Adipocyte (in vitro differentiated cells): ENCODE results near the gene EMX2.

ENCODE experiments used
- DNase-seq: peaks from one replicate; pipeline ENCODE4 v3.0.0-alpha.2; 2015; ENCODE audit warnings: low read depth
- H3K27me3 ChIP-seq: replicated peaks from 2 replicates; pipeline ENCODE4 v1.7.0; 2013; ENCODE audit warnings: mild to moderate bottlenecking, low read length, moderate library complexity; ENCODE audit not compliant: control insufficient read depth, insufficient read depth
- H3K36me3 ChIP-seq: 2 replicates; pipeline ENCODE4 v1.7.0; 2013; ENCODE audit warnings: low read length, mild to moderate bottlenecking, moderate library complexity; ENCODE audit not compliant: control insufficient read depth, insufficient read depth, severe bottlenecking
- H3K4me1 ChIP-seq: 2 replicates; pipeline ENCODE4 v1.7.0; 2013; ENCODE audit warnings: mild to moderate bottlenecking, low read length, moderate library complexity; ENCODE audit not compliant: control insufficient read depth, insufficient read depth
- H3K4me3 ChIP-seq: 2 replicates; pipeline ENCODE4 v1.7.0; 2013; ENCODE audit warnings: mild to moderate bottlenecking, low read length, moderate library complexity
- H3K9ac ChIP-seq: 2 replicates; pipeline ENCODE4 v1.7.0; 2013; ENCODE audit warnings: mild to moderate bottlenecking, low read length, moderate library complexity
- H3K9me3 ChIP-seq: 2 replicates; pipeline ENCODE4 v1.7.0; 2013; ENCODE audit warnings: mild to moderate bottlenecking, low read length, moderate library complexity; ENCODE audit not compliant: control insufficient read depth

Gene EMX2

DNA sequence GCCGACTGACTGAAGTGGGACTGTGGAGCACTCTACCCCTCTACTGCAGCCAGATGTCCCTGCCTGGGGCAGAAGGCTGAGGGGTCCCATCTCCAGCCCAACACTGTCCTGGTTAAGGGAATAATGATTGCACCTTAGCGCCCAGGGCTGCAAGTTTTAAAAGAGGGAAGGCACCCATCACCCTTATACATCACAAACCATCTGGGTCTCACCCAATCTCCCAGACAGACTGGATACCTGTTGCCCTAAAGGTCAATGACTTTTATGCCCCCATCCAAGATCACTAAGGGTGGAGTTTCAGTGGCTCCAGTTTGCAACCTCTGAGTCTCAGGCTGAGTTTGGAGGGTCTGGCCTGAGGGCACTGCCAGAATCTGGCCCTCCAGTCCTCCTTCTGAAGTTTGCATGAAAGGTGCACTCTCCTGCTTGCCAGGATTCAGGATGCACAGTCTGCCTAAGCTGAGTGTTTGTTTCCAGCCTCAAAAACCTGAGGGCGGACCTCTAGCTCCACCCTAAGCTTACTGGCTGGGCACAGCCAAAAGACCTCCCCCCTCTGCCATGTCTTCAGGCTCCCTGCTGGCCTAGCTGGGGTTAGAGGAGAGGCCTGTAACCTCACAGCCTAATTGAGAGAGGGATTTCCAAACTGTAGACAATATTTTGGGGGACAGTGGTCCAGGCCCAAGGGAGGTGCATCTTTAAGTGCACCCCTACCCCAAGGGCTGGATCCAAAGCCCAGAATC, 2.5 kb upstream of the EMX2 start:
- H3K4me3 ChIP-seq: peak overlapping the region; percentile 96
- no peaks in the 10 kb centered on the region for H3K9me3 ChIP-seq
- H3K4me1 ChIP-seq: peaks cover 23% of the 10 kb centered on the region
- H3K9ac ChIP-seq: peak overlapping the region; percentile 81
- H3K27me3 ChIP-seq: no peaks in the 10 kb centered on the region
- no peak for DNase-seq
- H3K36me3 ChIP-seq: no peaks in the 10 kb centered on the region

DNA sequence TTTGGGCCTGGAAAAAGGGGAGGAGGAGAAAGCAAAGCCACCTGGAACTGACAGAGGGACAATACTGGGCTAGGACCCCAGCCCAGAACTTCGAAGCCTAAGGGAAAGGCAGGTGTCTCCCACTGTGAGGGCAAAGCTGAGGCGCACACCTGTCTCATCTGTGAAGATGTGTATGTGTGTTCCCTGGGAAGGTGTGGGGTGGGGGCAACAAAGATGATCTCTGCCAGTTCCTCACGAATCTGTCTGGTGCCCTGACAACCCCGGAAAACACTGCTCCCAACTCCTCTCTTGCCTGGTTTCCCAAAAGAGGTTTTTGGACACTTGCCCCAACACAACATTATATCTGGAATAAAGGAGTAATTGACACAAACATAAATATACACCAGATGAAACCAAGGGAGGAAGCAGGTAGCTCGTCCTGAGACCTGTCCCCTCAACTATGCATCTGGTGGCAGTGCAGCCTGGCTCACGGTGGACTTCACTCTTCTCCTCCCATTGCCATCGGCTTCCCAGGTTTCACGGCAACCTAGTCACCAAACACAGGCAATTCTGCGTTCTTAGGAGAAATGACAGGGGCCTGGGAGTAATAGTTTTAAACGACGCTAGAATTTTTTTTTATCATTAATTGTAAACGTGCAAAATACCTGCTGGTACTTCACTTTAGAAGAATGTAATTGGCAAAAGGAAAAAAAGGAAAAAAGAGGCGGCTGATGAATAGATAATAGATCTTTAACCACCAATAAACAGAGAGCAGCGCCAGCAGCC, 1.7 kb upstream of the EMX2 start:
- Histone ChIP-seq H3K9ac (peak overlapping the region; percentile 81), H3K27me3 (no peaks in the 10 kb centered on the region), H3K4me3 (peak overlapping the region; percentile 96), H3K9me3 (no peaks in the 10 kb centered on the region), H3K4me1 (peaks cover 26% of the 10 kb centered on the region), H3K36me3 (no peaks in the 10 kb centered on the region)
- no peak for DNase-seq

DNA sequence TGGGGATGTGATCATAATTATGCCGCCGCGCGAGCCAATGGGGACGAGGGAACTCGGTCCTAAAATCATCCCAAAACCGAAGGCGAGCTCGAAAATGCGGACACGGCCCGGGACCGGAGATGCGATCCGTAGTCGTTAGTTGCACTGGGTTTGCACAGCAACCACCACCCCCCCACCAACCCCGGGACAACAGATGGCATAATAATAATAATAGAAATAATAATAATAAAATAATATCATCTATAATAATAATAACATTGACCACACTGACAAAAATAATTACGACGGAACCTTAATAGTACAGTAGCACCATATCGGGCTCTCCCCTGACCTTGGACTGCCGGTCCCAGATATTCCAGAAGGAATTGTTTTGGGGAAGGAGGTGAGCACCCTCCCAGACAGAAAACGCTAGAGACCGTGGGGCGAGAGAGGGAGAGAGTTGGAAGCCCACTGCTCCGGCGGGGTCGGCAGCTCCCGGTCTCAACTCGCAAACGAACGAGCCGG, 1.1 kb upstream of the EMX2 start:
- no peaks in the 10 kb centered on the region for H3K9me3 ChIP-seq
- H3K27me3 ChIP-seq: no peaks in the 10 kb centered on the region
- no peak for DNase-seq
- H3K36me3 ChIP-seq: no peaks in the 10 kb centered on the region
- peak overlapping the region; percentile 96 for H3K4me3 ChIP-seq
- H3K9ac ChIP-seq: peak overlapping the region; percentile 96
- peaks cover 33% of the 10 kb centered on the region for H3K4me1 ChIP-seq

DNA sequence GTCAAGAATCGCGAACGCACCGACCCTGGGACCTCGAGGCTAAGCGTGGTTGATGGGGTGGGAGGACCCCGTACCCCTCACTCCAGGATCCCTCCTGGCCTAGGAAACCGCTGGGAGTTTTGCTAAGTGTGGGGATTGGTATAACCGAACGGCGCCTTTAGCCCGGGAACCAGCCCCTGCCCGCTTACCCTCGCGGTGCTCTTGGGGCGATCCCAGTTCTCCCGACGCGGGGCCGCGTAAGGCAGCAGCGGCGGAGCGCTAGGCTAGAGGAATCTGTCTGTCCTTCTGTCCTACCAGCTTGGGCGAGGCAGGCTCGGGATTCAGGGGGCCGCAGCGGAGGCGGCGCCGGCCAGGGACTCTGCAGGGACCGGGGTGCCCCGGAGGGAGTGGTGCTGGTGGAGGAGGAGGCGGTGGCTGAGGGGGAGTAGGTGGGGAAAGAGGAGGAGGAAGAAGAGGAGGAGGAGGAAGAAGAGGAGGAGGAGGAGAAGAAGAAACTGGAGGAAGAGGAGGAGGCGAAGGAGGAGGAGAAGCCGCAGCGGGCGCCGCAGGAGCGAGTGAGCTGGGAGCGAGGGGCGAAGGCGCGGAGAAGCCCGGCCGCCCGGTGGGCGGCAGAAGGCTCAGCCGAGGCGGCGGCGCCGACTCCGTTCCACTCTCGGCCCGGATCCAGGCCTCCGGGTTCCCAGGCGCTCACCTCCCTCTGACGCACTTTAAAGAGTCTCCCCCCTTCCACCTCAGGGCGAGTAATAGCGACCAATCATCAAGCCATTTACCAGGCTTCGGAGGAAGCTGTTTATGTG, 439 bp upstream of the EMX2 start:
- Histone ChIP-seq H3K4me3 (peak overlapping the region; percentile 96), H3K4me1 (peaks cover 33% of the 10 kb centered on the region), H3K9me3 (no peaks in the 10 kb centered on the region), H3K9ac (peak overlapping the region; percentile 96), H3K27me3 (no peaks in the 10 kb centered on the region), H3K36me3 (no peaks in the 10 kb centered on the region)
- peak; percentile 21 for DNase-seq

DNA sequence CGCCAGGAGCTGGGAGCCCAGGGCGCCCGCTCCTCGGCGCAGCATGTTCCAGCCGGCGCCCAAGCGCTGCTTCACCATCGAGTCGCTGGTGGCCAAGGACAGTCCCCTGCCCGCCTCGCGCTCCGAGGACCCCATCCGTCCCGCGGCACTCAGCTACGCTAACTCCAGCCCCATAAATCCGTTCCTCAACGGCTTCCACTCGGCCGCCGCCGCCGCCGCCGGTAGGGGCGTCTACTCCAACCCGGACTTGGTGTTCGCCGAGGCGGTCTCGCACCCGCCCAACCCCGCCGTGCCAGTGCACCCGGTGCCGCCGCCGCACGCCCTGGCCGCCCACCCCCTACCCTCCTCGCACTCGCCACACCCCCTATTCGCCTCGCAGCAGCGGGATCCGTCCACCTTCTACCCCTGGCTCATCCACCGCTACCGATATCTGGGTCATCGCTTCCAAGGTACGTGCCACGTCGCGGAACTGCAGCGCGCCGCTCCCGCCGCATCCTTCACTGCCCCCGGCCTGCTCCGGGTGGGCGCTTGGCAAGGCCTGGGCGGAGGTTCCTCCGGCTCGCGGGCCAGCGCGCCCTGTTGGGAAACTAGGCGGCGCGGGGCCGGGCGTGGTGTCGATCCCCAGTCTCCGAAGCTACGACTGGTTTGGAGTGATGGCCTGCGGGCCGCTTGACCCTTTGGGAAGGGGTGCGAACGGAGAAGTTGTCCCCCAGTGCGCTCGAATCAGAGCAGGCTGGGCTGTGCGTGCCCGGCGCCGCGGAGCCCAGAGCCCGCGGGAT, 868 bp downstream of the EMX2 start:
- Histone ChIP-seq H3K36me3 (peaks cover 6% of the 10 kb centered on the region), H3K9ac (peak overlapping the region; percentile 96), H3K4me1 (peaks cover 32% of the 10 kb centered on the region), H3K4me3 (peak overlapping the region; percentile 96), H3K27me3 (no peaks in the 10 kb centered on the region), H3K9me3 (no peaks in the 10 kb centered on the region)
- DNase-seq: no peak

DNA sequence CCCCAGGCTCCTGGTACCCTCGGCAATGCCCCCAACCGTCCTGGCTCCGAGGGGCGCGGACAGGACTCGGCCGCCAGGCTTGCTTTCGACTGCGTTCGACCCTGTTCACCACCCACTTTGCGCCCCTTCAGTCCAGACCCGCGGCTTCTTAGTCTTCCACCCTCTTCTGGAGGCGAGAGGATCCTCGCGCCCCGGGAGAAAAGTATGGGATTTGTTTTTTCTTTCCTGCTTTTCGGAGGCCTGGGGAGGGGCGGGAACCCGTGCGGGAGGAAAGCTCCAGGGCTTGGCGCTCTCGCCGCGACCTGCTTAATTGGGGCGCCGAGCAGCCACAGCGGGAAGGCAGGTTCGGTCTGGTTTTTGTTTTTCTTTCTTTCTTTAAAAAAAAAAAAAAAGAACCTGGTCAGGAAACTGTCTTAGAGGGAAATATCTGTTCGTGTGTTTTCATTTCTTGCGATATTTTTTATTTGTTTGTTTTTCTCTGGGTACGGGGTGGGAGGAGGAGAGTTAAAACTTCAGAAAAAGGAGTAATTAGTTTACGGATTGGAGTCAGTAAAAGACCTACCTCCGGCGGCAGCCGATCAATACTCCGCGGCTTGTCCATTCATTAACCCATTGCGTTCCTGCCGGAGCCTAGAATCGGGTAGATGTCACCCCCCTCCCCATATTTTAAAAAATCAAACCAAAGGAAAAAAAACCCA, 1.6 kb downstream of the EMX2 start:
- peaks cover 32% of the 10 kb centered on the region for H3K4me1 ChIP-seq
- no peak for DNase-seq
- no peaks in the 10 kb centered on the region for H3K9me3 ChIP-seq
- peak overlapping the region; percentile 96 for H3K9ac ChIP-seq
- H3K4me3 ChIP-seq: peak overlapping the region; percentile 96
- H3K27me3 ChIP-seq: no peaks in the 10 kb centered on the region
- H3K36me3 ChIP-seq: peaks cover 9% of the 10 kb centered on the region

DNA sequence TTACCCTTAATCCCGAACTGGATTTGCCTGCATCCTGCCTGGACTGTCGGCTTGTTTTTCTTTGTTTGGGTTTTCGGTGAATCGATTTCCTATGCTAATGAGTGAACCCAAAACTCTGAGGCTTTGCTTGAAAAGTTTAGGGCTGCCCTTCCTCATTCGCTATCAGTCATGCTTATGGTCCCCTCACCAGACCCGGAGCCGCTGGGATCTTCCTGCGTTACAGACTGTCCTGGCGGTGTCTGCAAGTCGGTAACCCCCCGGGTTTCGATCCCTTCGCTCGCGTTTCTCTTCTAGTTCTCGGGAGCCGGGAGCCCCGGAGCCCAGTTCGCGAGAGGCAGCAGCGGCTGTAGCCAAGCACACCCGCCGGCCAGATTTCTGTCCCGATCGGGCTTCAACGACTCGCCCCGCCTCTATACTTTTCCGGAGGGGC, 2.2 kb downstream of the EMX2 start:
- Histone ChIP-seq H3K27me3 (no peaks in the 10 kb centered on the region), H3K36me3 (peaks cover 9% of the 10 kb centered on the region), H3K9ac (peak overlapping the region; percentile 96), H3K4me3 (peak overlapping the region; percentile 96), H3K9me3 (no peaks in the 10 kb centered on the region), H3K4me1 (peaks cover 30% of the 10 kb centered on the region)
- DNase-seq: peak; percentile 25

DNA sequence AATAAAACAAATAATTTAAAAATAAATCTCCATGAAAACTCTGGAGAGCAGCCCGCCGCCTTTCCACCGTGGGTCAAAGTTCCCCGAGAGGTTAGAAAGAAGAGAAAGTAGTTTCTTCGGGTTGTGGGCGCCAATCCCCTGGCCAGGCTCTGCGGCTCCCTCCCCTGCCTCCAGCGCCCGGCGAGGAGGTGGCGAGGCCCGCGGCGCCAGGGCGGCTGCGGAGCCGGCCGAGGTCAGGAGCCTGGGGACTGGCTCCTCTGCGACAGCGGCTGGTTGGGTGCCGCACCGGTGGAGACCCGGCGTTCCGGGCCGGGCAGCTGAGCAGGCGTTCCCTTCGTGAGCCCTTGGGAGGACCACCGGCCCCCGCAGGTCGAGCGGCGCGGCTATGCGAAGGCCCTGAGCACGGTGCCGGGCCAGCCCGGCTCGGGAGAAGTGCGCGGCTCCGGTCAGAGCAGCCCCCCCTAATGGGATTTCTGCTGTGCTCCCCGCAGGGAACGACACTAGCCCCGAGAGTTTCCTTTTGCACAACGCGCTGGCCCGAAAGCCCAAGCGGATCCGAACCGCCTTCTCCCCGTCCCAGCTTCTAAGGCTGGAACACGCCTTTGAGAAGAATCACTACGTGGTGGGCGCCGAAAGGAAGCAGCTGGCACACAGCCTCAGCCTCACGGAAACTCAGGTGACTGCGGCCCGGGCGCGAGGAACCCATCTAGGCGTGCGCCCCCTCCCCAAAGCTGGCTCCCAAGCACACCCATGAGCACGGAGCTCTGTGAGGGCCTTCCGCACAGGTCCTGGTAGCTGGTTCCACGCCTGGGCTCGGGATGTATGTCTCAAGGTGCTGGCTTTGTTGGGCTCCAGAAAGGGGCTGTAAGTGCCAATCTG, 2.8 kb downstream of the EMX2 start:
- Histone ChIP-seq H3K36me3 (peaks cover 12% of the 10 kb centered on the region), H3K27me3 (no peaks in the 10 kb centered on the region), H3K9ac (peak overlapping the region; percentile 96), H3K9me3 (no peaks in the 10 kb centered on the region), H3K4me1 (peaks cover 24% of the 10 kb centered on the region), H3K4me3 (peak overlapping the region; percentile 96)
- DNase-seq: no peak

DNA sequence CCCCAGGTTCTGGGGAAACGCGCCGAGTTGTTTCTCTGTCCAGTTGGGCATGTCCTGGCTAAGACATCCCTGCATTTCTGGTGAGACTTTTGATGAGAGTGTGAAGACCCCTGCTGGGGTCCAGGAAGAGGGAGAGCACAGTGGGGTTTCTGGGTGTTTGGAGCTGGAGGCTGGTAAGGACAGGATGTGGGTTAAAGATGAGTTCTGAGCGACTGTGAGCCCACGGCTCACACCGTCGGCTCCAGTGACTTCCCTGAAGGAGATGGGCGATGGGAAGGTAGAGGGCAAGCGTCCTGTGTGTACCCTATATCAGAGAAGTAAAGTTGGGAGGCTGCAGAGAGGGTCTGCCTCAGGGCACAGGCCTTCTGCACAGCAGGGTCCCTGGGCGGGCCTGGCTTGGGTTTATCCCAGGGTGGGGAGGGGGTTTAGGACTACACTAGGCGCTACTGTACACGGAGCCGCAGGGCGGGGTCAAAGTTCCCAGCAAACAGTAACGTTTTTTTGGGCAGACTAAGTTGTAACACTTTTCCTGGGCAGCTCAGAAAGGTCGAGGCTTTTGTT, 3.6 kb downstream of the EMX2 start:
- DNase-seq: no peak
- Histone ChIP-seq H3K4me1 (peaks cover 17% of the 10 kb centered on the region), H3K9me3 (no peaks in the 10 kb centered on the region), H3K36me3 (peaks cover 12% of the 10 kb centered on the region), H3K9ac (peak overlapping the region; percentile 96), H3K4me3 (peak overlapping the region; percentile 96), H3K27me3 (no peaks in the 10 kb centered on the region)
